ENCODE measurements around the gene PGAP2.
A peak's percentile ranks its signal among the peaks of the same experiment; 100 is the strongest.

Gene PGAP2

GRCh38 chr11:3817181-3817800 is 8.9 kb downstream of the PGAP2 start:
- DNase-seq (ENCODE audit: low read depth), result no peak
- TF ChIP-seq CTCF (IDR thresholded peaks at IDR 0.05; ENCODE audit: control insufficient read depth, extremely low read depth, insufficient read depth), result no peak
- no peak overlapping the region for H3K4me3 ChIP-seq (ENCODE audit: low read depth, low read length)

- TF ChIP-seq CTCF (IDR thresholded peaks at IDR 0.05; ENCODE audit: control insufficient read depth, extremely low read depth, insufficient read depth), result no peak
- no peak for DNase-seq (ENCODE audit: low read depth)
Measured at GRCh38 chr11:3820971-3821370, 12.6 kb downstream of the PGAP2 start.

GRCh38 chr11:3822312-3822711 is 14.0 kb downstream of the PGAP2 start:
- no peak for DNase-seq (ENCODE audit: low read depth)
- H3K4me3 ChIP-seq (ENCODE audit: low read depth, low read length), result no peak overlapping the region
- TF ChIP-seq CTCF (IDR thresholded peaks at IDR 0.05; ENCODE audit: control insufficient read depth, extremely low read depth, insufficient read depth), result no peak

More at GRCh38 chr11:3820971-3821370, 12.6 kb downstream of the PGAP2 start:
- no peak overlapping the region for H3K4me3 ChIP-seq (ENCODE audit: low read depth, low read length)

- no peak for TF ChIP-seq CTCF (IDR thresholded peaks at IDR 0.05; ENCODE audit: control insufficient read depth, extremely low read depth, insufficient read depth)
- H3K4me3 ChIP-seq (ENCODE audit: low read depth, low read length), result no peak overlapping the region
- DNase-seq (ENCODE audit: low read depth), result no peak
Measured at GRCh38 chr11:3823303-3823702, 14.9 kb downstream of the PGAP2 start.

GRCh38 chr11:3823762-3824506 is 15.6 kb downstream of the PGAP2 start:
- no peak for TF ChIP-seq CTCF (IDR thresholded peaks at IDR 0.05; ENCODE audit: control insufficient read depth, extremely low read depth, insufficient read depth)
- no peak for DNase-seq (ENCODE audit: low read depth)
- no peak overlapping the region for H3K4me3 ChIP-seq (ENCODE audit: low read depth, low read length)

GRCh38 chr11:3824714-3825472 is 16.5 kb downstream of the PGAP2 start:
- no peak overlapping the region for H3K4me3 ChIP-seq (ENCODE audit: low read depth, low read length)
- DNase-seq (ENCODE audit: low read depth), result no peak
- peak; percentile 58 for TF ChIP-seq CTCF (IDR thresholded peaks at IDR 0.05; ENCODE audit: control insufficient read depth, extremely low read depth, insufficient read depth)
